Measurements from ENCODE around the gene SLN.

Gene SLN

DNA sequence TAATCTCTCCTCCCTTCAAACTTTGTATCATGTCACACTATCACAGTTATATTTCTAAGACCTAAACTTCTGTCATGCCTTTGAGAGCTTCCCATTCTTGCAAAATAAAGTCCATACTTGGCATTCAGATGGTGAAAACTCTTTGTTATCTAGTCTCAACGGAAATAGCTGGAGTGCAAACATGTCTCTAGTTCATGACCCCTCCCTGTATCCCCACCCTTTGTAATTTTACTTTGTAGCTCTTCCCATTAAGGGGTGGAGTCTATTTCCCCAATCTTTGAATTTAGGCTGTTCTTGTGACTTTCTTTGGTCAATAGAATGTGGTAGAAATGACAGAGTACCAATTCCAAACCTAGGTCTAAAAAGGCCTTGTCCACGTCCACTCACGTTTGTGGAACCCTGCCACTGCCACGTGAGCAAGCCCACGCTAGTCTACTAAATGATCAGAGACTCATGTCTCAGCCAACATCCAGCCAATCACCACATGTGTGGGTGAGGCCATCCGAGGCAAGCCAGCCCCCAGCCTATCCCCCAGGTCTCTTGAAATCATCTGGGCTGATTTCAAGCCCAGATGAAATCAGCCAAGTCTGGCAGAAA lies 23.4 kb downstream of the SLN start (continued):
- TF ChIP-seq ZNF70 (CRISPR knock-in tag; IDR thresholded peaks at IDR 0.05) = no peak
- TF ChIP-seq ISL1 (CRISPR knock-in tag; IDR thresholded peaks at IDR 0.05) = no peak
- no peak for TF ChIP-seq BACH2 (CRISPR knock-in tag; IDR thresholded peaks at IDR 0.05; ENCODE audit: borderline replicate concordance)
- no peak for TF ChIP-seq TOX (CRISPR knock-in tag; IDR thresholded peaks at IDR 0.05; ENCODE audit: borderline replicate concordance)

DNA sequence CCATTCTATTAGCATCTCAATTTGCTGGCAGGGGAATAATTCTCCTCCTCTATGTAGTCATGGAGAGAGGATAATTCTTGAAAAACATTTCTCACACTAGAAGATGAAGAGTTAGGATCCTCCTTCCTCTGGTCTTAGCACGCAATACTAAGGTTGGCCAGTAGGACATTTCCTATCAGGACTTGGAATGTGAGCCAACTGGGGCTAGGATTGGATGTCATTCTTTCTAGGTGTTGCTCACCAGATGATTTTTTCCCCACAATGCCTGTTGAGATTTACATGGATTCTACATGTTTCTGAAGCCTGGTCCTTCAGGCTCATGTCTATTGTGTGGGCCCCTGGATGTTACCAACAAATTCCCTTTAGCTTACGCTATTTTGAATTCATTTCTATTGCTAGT lies 28.0 kb downstream of the SLN start:
- TF ChIP-seq ZNF565 (CRISPR knock-in tag; conservative IDR thresholded peaks at IDR 0.05; ENCODE audit: low read depth) (no peak), ZNF8 (CRISPR knock-in tag; IDR thresholded peaks at IDR 0.05) (no peak), ZNF70 (CRISPR knock-in tag; IDR thresholded peaks at IDR 0.05) (no peak), ISL1 (CRISPR knock-in tag; IDR thresholded peaks at IDR 0.05) (no peak), TCF4 (CRISPR knock-in tag; IDR thresholded peaks at IDR 0.05; ENCODE audit: borderline replicate concordance) (no peak), CSDC2 (CRISPR knock-in tag; IDR thresholded peaks at IDR 0.05) (no peak), SNAI2 (CRISPR knock-in tag; IDR thresholded peaks at IDR 0.05) (no peak), GLIS3 (CRISPR knock-in tag; IDR thresholded peaks at IDR 0.05) (no peak), ZC3H10 (CRISPR knock-in tag; IDR thresholded peaks at IDR 0.05) (no peak), ZFP3 (CRISPR knock-in tag; IDR thresholded peaks at IDR 0.05) (no peak), OSR1 (CRISPR knock-in tag; IDR thresholded peaks at IDR 0.05) (no peak)
- TF ChIP-seq, protein P1, sequence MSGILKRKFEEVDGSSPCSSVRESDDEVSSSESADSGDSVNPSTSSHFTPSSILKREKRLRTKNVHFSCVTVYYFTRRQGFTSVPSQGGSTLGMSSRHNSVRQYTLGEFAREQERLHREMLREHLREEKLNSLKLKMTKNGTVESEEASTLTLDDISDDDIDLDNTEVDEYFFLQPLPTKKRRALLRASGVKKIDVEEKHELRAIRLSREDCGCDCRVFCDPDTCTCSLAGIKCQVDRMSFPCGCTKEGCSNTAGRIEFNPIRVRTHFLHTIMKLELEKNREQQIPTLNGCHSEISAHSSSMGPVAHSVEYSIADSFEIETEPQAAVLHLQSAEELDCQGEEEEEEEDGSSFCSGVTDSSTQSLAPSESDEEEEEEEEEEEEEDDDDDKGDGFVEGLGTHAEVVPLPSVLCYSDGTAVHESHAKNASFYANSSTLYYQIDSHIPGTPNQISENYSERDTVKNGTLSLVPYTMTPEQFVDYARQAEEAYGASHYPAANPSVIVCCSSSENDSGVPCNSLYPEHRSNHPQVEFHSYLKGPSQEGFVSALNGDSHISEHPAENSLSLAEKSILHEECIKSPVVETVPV (CRISPR knock-in tag; IDR thresholded peaks at IDR 0.05) = no peak
- TF ChIP-seq, protein P2, sequence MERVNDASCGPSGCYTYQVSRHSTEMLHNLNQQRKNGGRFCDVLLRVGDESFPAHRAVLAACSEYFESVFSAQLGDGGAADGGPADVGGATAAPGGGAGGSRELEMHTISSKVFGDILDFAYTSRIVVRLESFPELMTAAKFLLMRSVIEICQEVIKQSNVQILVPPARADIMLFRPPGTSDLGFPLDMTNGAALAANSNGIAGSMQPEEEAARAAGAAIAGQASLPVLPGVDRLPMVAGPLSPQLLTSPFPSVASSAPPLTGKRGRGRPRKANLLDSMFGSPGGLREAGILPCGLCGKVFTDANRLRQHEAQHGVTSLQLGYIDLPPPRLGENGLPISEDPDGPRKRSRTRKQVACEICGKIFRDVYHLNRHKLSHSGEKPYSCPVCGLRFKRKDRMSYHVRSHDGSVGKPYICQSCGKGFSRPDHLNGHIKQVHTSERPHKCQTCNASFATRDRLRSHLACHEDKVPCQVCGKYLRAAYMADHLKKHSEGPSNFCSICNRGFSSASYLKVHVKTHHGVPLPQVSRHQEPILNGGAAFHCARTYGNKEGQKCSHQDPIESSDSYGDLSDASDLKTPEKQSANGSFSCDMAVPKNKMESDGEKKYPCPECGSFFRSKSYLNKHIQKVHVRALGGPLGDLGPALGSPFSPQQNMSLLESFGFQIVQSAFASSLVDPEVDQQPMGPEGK (CRISPR knock-in tag; IDR thresholded peaks at IDR 0.05; ENCODE audit: borderline replicate concordance) = no peak
- TF ChIP-seq, protein P3, sequence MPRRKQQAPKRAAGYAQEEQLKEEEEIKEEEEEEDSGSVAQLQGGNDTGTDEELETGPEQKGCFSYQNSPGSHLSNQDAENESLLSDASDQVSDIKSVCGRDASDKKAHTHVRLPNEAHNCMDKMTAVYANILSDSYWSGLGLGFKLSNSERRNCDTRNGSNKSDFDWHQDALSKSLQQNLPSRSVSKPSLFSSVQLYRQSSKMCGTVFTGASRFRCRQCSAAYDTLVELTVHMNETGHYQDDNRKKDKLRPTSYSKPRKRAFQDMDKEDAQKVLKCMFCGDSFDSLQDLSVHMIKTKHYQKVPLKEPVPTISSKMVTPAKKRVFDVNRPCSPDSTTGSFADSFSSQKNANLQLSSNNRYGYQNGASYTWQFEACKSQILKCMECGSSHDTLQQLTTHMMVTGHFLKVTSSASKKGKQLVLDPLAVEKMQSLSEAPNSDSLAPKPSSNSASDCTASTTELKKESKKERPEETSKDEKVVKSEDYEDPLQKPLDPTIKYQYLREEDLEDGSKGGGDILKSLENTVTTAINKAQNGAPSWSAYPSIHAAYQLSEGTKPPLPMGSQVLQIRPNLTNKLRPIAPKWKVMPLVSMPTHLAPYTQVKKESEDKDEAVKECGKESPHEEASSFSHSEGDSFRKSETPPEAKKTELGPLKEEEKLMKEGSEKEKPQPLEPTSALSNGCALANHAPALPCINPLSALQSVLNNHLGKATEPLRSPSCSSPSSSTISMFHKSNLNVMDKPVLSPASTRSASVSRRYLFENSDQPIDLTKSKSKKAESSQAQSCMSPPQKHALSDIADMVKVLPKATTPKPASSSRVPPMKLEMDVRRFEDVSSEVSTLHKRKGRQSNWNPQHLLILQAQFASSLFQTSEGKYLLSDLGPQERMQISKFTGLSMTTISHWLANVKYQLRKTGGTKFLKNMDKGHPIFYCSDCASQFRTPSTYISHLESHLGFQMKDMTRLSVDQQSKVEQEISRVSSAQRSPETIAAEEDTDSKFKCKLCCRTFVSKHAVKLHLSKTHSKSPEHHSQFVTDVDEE (CRISPR knock-in tag; IDR thresholded peaks at IDR 0.05) = no peak
- TF ChIP-seq, protein P4, sequence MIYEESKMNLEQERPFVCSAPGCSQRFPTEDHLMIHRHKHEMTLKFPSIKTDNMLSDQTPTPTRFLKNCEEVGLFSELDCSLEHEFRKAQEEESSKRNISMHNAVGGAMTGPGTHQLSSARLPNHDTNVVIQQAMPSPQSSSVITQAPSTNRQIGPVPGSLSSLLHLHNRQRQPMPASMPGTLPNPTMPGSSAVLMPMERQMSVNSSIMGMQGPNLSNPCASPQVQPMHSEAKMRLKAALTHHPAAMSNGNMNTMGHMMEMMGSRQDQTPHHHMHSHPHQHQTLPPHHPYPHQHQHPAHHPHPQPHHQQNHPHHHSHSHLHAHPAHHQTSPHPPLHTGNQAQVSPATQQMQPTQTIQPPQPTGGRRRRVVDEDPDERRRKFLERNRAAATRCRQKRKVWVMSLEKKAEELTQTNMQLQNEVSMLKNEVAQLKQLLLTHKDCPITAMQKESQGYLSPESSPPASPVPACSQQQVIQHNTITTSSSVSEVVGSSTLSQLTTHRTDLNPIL (CRISPR knock-in tag; IDR thresholded peaks at IDR 0.05; ENCODE audit: low read depth) = no peak
- peak; percentile 57; the same call in 1 of the 3 replicates for ATAC-seq

DNA sequence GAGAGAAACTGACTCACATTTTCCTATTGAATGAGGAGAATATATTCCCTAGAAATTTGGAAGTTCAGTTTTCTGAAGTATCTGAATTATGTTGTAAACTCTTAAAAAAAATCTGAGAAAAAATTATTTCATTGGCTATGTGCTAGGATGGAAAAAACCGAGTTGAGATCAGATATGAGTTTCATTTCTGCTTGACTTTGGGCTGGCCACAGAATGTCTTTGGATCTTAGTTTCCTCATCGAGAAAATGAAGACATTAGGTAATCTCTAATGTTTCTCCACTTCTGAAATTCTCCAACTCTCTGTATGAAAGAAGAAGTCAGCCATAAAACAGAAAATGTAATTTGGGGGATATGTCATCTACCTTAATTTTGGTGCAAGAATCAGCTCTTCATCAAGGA lies 28.8 kb downstream of the SLN start:
- TF ChIP-seq ESRRG (CRISPR knock-in tag; IDR thresholded peaks at IDR 0.05) (no peak), OSR1 (CRISPR knock-in tag; IDR thresholded peaks at IDR 0.05) (no peak), ZFP3 (CRISPR knock-in tag; IDR thresholded peaks at IDR 0.05) (no peak), CSDC2 (CRISPR knock-in tag; IDR thresholded peaks at IDR 0.05) (no peak), GLIS3 (CRISPR knock-in tag; IDR thresholded peaks at IDR 0.05) (no peak), TOX (CRISPR knock-in tag; IDR thresholded peaks at IDR 0.05; ENCODE audit: borderline replicate concordance) (no peak), ARNTL (CRISPR knock-in tag; IDR thresholded peaks at IDR 0.05; ENCODE audit: borderline replicate concordance, low read depth) (no peak), ZNF8 (CRISPR knock-in tag; IDR thresholded peaks at IDR 0.05) (no peak), ZNF565 (CRISPR knock-in tag; conservative IDR thresholded peaks at IDR 0.05; ENCODE audit: low read depth) (no peak)
- TF ChIP-seq, protein P5, sequence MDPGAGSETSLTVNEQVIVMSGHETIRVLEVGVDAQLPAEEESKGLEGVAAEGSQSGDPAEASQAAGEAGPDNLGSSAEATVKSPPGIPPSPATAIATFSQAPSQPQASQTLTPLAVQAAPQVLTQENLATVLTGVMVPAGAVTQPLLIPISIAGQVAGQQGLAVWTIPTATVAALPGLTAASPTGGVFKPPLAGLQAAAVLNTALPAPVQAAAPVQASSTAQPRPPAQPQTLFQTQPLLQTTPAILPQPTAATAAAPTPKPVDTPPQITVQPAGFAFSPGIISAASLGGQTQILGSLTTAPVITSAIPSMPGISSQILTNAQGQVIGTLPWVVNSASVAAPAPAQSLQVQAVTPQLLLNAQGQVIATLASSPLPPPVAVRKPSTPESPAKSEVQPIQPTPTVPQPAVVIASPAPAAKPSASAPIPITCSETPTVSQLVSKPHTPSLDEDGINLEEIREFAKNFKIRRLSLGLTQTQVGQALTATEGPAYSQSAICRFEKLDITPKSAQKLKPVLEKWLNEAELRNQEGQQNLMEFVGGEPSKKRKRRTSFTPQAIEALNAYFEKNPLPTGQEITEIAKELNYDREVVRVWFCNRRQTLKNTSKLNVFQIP (CRISPR knock-in tag; IDR thresholded peaks at IDR 0.05; ENCODE audit: borderline replicate concordance, low read depth) = no peak
- TF ChIP-seq, protein P3 (CRISPR knock-in tag; IDR thresholded peaks at IDR 0.05) = no peak
- TF ChIP-seq, protein P2 (CRISPR knock-in tag; IDR thresholded peaks at IDR 0.05; ENCODE audit: borderline replicate concordance) = no peak
- ATAC-seq = no peak
